Mesodermal cell (in vitro differentiated cells): ENCODE data around the gene CELSR1.
A peak's percentile ranks its signal among the peaks of the same experiment; 100 is the strongest.

Source experiments
- H3K27ac ChIP-seq: 2 replicates; pipeline ENCODE4 v1.7.0; 2013; ENCODE audit warnings: mild to moderate bottlenecking, low read depth, low read length, moderate library complexity; ENCODE audit not compliant: severe bottlenecking
- H3K36me3 ChIP-seq: 2 replicates; pipeline ENCODE4 v1.7.1; 2013; ENCODE audit warnings: mild to moderate bottlenecking, low read length, moderate library complexity; ENCODE audit not compliant: control insufficient read depth, insufficient read depth
- H3K4me1 ChIP-seq: one replicate; pipeline ENCODE4 v1.7.1; 2013; ENCODE audit warnings: mild to moderate bottlenecking, low read length; ENCODE audit not compliant: insufficient read depth, control insufficient read depth, poor library complexity, severe bottlenecking
- H3K4me3 ChIP-seq: 2 replicates; pipeline ENCODE4 v1.7.0; 2013; ENCODE audit warnings: low read length, control low read depth, mild to moderate bottlenecking; ENCODE audit not compliant: insufficient read depth, poor library complexity, severe bottlenecking; ENCODE audit errors: extremely low read depth
- H3K9me3 ChIP-seq: 2 replicates; pipeline ENCODE4 v1.7.1; 2013; ENCODE audit warnings: mild to moderate bottlenecking, low read length, moderate library complexity; ENCODE audit not compliant: control insufficient read depth
- WGBS, 2 experiments: methylation state at CpG; one replicate each; pipeline ENCODE4 v1.1.5; 2013; ENCODE audit warnings: missing lambda C conversion rate in 2 of 2; ENCODE audit not compliant: insufficient coverage in 2 of 2; 5-methylcytosine and 5-hydroxymethylcytosine counted together

The CELSR1 gene

DNA sequence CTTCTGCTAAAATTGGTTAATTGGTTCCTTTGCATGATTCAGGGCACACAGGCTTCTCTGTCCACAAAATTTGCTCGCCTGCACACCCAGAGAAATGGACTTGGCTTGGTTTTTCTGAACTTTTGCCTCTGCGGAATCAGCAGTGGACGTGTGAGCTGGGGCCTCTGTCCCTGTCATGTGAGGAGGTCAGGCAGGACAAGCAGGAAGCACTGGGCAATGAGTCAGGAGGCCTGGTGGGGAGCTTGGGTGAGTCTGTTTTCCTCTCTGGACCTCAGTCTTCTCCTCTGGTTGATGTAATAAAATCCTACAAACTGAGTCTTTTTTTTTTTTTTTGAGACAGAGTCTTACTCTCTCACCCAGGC is 10.4 kb upstream of the CELSR1 start:
- H3K36me3 ChIP-seq, result no peaks in the 10 kb centered on the region
- H3K27ac ChIP-seq, result peak overlapping the region; percentile 97
- no peak overlapping the region for H3K4me3 ChIP-seq
- peaks cover 5% of the 10 kb centered on the region for H3K9me3 ChIP-seq
- peaks cover 25% of the 10 kb centered on the region for H3K4me1 ChIP-seq
- WGBS, 2 experiments, result 80 to 86% methylated on average over 3 of the region's 3 CpGs

- no peaks in the 10 kb centered on the region for H3K9me3 ChIP-seq
- H3K4me3 ChIP-seq, result no peak overlapping the region
- peak overlapping the region; percentile 97 for H3K27ac ChIP-seq
- peaks cover 25% of the 10 kb centered on the region for H3K4me1 ChIP-seq
- no peaks in the 10 kb centered on the region for H3K36me3 ChIP-seq
- 64 to 68% methylated on average over 19 to 21 of the region's 21 CpGs for WGBS, 2 experiments
Measured at GRCh38 chr22:46547179-46547882, 9.9 kb upstream of the CELSR1 start.

DNA sequence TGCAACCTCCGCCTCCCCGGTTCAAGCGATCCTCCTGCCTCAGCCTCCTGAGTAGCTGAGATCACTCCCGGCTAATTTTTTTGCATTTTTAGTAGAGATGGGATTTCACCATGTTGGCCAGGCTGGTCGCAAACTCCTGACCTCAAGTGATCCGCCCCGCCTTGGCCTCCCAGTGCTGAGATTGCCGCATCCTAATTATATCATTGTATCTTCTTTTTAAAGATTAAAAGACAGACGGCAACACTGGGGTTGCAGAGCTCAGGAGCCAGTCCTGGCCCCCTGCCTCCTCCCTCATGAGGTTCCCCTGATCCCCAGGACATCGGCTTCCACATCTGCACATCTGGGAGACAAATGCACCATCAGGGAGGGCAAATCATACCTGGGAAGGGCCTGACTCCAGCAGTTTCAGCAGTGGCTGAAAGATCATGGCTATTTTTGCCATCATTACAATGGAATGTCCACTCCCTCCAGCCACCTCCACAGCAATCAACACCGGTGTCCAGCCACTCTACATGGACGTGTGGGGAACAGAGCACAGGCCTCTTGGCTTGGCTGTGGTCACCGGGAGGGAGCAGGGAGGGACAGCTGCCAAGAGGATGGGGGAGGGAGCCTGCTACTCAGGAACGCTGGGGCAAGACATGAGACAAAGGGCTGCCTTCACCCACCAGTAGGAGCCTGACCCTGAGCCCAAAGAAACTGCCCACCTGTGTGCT is 9.2 kb upstream of the CELSR1 start:
- no peaks in the 10 kb centered on the region for H3K9me3 ChIP-seq
- no peak overlapping the region for H3K4me3 ChIP-seq

GRCh38 chr22:46545086-46545792 is 7.8 kb upstream of the CELSR1 start:
- Histone ChIP-seq H3K27ac (no peak overlapping the region), H3K36me3 (no peaks in the 10 kb centered on the region), H3K4me1 (peaks cover 32% of the 10 kb centered on the region), H3K4me3 (no peak overlapping the region), H3K9me3 (no peaks in the 10 kb centered on the region)
- WGBS, 2 experiments, result 77 to 81% methylated on average over 6 to 9 of the region's 10 CpGs

More for the DNA sequence above, 9.2 kb upstream of the CELSR1 start:
- WGBS, 2 experiments, result 75 to 86% methylated on average over 10 of the region's 14 CpGs
- Histone ChIP-seq H3K4me1 (peaks cover 30% of the 10 kb centered on the region), H3K36me3 (no peaks in the 10 kb centered on the region), H3K27ac (peak overlapping the region; percentile 97)

DNA sequence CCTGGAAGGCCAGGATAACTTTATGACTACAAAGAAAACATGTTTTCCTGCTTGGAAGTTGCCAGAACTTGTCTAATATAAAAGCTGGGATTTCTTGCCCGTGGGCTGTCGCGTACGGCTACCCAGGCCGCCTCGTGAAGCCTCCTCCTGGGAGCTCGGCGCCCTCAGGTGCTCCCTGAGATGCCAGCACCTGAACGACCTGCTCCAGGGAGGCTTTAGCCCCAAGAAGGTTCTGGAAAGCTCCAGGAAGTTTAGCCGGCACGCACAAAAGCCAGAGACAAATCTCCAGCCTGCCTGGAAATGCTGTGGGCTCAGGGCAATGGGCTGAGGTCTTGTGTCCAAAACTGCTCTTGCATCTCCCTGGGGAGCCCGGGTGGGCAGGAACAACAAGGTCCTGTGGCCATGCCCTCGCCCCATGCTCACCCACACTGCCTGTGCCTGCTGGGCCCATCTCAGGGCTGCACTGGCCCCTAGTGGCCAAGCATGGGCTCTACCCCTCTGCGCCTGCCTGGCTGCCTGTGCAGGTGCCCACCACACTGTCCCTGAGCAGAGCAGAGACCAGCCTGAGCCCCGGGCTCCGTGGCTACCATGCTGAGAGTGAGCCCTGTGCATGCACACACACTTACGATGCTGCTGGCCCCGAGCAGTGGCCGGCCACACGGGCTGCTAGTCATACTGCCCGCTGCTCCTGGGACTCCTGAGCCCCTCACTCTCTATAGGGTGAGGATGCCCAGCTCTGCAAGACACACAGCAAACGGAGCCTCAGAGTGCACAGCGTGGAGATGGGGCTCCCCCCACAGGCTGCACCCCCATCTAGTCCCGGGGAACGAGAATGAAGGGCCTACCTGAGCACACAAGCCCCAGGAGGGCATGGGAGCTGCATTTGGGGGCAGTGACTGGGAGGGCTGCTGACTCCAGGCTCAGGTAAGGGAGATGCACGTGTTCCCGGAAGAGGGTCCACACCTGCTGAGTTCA is 4.9 kb upstream of the CELSR1 start:
- H3K36me3 ChIP-seq, result no peaks in the 10 kb centered on the region
- WGBS, 2 experiments, result 43 to 44% methylated on average over 22 to 26 of the region's 27 CpGs
- peaks cover 33% of the 10 kb centered on the region for H3K4me1 ChIP-seq

DNA sequence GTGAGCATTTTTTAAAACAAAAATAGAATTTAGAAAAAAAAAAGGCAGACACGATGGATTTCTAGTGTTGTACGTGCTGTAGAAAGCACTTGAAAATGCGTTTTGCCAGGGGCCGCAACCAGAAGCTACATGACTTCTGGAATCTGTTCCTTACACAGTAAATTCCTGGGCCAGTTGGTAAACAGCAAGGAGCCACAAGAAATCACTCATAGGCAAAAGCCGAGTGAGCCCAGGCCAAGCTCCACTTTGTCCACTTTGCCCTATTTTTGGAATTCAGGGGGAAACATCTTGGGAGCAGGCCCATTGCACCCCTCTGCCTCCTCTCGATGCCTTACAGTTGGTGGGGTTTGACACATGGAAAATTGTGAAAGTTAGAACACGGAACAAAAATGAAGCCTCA is 4.1 kb upstream of the CELSR1 start:
- WGBS, 2 experiments, result 90 to 93% methylated on average over 6 to 7 of the region's 7 CpGs

More for the DNA sequence above, 4.9 kb upstream of the CELSR1 start:
- no peak overlapping the region for H3K4me3 ChIP-seq
- no peak overlapping the region for H3K27ac ChIP-seq
- no peaks in the 10 kb centered on the region for H3K9me3 ChIP-seq

DNA sequence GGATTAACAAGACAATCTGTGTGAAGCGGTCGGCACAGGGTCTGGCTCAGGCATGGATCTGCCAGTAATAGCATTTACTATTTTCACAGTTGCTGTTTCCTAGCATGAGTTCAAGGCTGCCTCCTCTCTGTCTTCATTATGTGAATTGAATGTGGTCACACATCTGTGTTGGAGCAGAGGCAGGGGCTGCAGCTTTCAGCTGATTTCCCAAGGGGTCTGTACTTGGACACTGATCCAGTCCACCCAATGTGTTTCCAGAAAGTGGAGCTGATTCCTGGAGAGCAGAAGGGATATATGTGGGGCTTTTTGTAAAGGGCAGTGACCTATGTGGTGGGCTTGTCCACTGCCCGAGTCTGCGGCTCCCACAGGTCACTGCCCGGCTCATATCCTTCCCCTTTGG is 3.5 kb upstream of the CELSR1 start:
- peaks cover 2% of the 10 kb centered on the region for H3K9me3 ChIP-seq
- H3K36me3 ChIP-seq, result no peaks in the 10 kb centered on the region
- 95 to 97% methylated on average over 3 to 5 of the region's 5 CpGs for WGBS, 2 experiments
- H3K4me3 ChIP-seq, result no peak overlapping the region
- peaks cover 22% of the 10 kb centered on the region for H3K4me1 ChIP-seq
- H3K27ac ChIP-seq, result no peak overlapping the region

More for the DNA sequence above, 4.1 kb upstream of the CELSR1 start:
- H3K4me3 ChIP-seq, result no peak overlapping the region
- H3K27ac ChIP-seq, result no peak overlapping the region
- no peaks in the 10 kb centered on the region for H3K9me3 ChIP-seq
- peaks cover 26% of the 10 kb centered on the region for H3K4me1 ChIP-seq
- no peaks in the 10 kb centered on the region for H3K36me3 ChIP-seq

GRCh38 chr22:46539169-46539568 is 1.7 kb upstream of the CELSR1 start:
- peaks cover 6% of the 10 kb centered on the region for H3K36me3 ChIP-seq
- H3K4me1 ChIP-seq, result peaks cover 14% of the 10 kb centered on the region
- no peak overlapping the region for H3K4me3 ChIP-seq
- H3K9me3 ChIP-seq, result peaks cover 19% of the 10 kb centered on the region
- H3K27ac ChIP-seq, result no peak overlapping the region
- 69 to 100% methylated on average over 1 to 5 of the region's 9 CpGs for WGBS, 2 experiments

DNA sequence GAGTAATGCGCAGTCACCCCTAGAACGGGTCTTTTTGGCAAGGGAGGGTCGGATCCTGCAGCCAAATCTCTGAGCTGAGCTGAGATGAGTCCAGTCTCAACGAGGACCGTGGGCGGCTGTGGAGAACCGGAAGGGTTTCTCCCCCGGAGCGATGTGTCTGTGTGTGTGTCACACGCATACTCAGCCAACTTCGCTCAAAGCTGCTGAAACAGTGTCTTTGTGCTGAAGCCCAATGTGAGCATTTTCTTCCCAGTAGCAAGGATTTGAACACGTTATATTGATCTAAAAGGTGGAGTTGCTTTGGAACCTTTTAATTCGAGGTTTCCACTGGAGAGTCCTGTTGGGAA is 1.4 kb upstream of the CELSR1 start:
- H3K27ac ChIP-seq, result no peak overlapping the region
- H3K36me3 ChIP-seq, result peaks cover 10% of the 10 kb centered on the region
- peak overlapping the region; percentile 44 for H3K4me3 ChIP-seq
- peaks cover 23% of the 10 kb centered on the region for H3K9me3 ChIP-seq
- 19 to 20% methylated on average over 11 to 13 of the region's 13 CpGs for WGBS, 2 experiments
- H3K4me1 ChIP-seq, result peaks cover 14% of the 10 kb centered on the region
